ENCODE results near the gene MAP4.

DNA sequence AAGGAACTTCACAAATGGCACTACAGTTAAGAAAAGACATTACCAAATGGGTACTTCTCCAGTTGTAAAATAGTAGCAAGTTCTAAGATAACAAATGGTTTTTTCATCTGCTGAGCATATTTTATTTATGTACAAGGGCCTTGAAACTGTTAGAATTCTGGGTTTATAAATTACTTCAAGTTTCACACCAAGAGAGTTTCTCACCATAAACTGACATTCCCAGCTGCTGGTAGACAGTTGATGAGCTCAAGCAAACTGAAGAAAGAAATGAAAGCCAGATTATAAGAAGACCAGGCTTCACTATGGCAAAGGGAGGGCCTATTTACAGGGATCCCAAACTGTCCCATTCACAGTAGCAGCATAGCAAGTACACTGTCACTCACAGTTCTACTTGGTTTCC, 113.5 kb downstream of the MAP4 start:
- TF ChIP-seq CTCF (IDR thresholded peaks at IDR 0.05): no peak
- TF ChIP-seq POLR2A (IDR thresholded peaks at IDR 0.05): no peak

All from heart left ventricle (tissue), 13 donors.